C4-2B (cell line): ENCODE measurements around the gene ATG2B.

Source experiments
- CTCF ChIP-seq: fragments of 450-650 bp; conservative IDR thresholded peaks from 2 replicates; pipeline ENCODE4 v1.5.1; 2017; ENCODE audit warnings: mild to moderate bottlenecking
- ZFX ChIP-seq: fragments of 450-650 bp; IDR thresholded peaks from 2 replicates; pipeline ENCODE4 v1.6.1; 2017

GRCh38 chr14:96254687-96255086, 108.5 kb downstream of the ATG2B start:
- TF ChIP-seq CTCF (no peak), ZFX (no peak)
